Keratinocyte (primary cell): Measurements from ENCODE around the gene TGFBR1.

ENCODE experiments used
- EZH2 ChIP-seq: IDR thresholded peaks from one replicate; pipeline ENCODE4 v1.6.1; 2012; ENCODE audit warnings: inconsistent platforms, mild to moderate bottlenecking, low read length, moderate library complexity
- TF ChIP-seq, protein P1 (sequence below), 3 experiments: IDR thresholded peaks in 1 of 3; conservative IDR thresholded peaks in 1 of 3; optimal IDR thresholded peaks in 1 of 3; 2 replicates in 2 of 3; 3 replicates in 1 of 3; pipeline versions ENCODE3 to v1.5.1; 2011; ENCODE audit warnings: low read length in 3 of 3, mild to moderate bottlenecking in 3 of 3, moderate library complexity in 2 of 3, control low read depth in 1 of 3, inconsistent platforms in 1 of 3; ENCODE audit not compliant: insufficient read depth in 2 of 3; ENCODE audit errors: extremely low read depth in 1 of 3

- TF ChIP-seq EZH2 = no peak
- TF ChIP-seq, protein P1, sequence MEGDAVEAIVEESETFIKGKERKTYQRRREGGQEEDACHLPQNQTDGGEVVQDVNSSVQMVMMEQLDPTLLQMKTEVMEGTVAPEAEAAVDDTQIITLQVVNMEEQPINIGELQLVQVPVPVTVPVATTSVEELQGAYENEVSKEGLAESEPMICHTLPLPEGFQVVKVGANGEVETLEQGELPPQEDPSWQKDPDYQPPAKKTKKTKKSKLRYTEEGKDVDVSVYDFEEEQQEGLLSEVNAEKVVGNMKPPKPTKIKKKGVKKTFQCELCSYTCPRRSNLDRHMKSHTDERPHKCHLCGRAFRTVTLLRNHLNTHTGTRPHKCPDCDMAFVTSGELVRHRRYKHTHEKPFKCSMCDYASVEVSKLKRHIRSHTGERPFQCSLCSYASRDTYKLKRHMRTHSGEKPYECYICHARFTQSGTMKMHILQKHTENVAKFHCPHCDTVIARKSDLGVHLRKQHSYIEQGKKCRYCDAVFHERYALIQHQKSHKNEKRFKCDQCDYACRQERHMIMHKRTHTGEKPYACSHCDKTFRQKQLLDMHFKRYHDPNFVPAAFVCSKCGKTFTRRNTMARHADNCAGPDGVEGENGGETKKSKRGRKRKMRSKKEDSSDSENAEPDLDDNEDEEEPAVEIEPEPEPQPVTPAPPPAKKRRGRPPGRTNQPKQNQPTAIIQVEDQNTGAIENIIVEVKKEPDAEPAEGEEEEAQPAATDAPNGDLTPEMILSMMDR (optimal IDR thresholded peaks at IDR 0.05 in 1 of 3, IDR thresholded peaks at IDR 0.05 in 1 of 3, conservative IDR thresholded peaks at IDR 0.05 in 1 of 3; ENCODE audit: extremely low read depth in 1 of 3, insufficient read depth in 2 of 3, low read length in 3 of 3) = no peak
Observed at GRCh38 chr9:99083051-99083450, 21.9 kb upstream of the TGFBR1 start.
